ENCODE results near the gene PTPRN2.

Gene PTPRN2

GRCh38 chr7:157640144-157640543 is 947.5 kb downstream of the PTPRN2 start:
- no peak for DNase-seq (ENCODE audit: low spot score)

GRCh38 chr7:157638563-157638962 is 949.1 kb downstream of the PTPRN2 start:
- DNase-seq (ENCODE audit: low spot score), result no peak

- DNase-seq (ENCODE audit: low spot score), result no peak
Observed at GRCh38 chr7:157637216-157637949, 950.2 kb downstream of the PTPRN2 start.

GRCh38 chr7:157635669-157636068 is 952.0 kb downstream of the PTPRN2 start:
- no peak for DNase-seq (ENCODE audit: low spot score)

GRCh38 chr7:157635148-157635500 is 952.5 kb downstream of the PTPRN2 start:
- DNase-seq (ENCODE audit: low spot score), result no peak

GRCh38 chr7:157634401-157635147 is 953.0 kb downstream of the PTPRN2 start:
- no peak for DNase-seq (ENCODE audit: low spot score)

GRCh38 chr7:157633465-157634185 is 954.0 kb downstream of the PTPRN2 start:
- DNase-seq (ENCODE audit: low spot score), result no peak

- DNase-seq (ENCODE audit: low spot score), result no peak
Observed at GRCh38 chr7:157630301-157630853, 957.2 kb downstream of the PTPRN2 start.

- no peak for DNase-seq (ENCODE audit: low spot score)
Observed at GRCh38 chr7:157628456-157628855, 959.2 kb downstream of the PTPRN2 start.

GRCh38 chr7:157627646-157628045 is 960.0 kb downstream of the PTPRN2 start:
- DNase-seq (ENCODE audit: low spot score), result no peak

GRCh38 chr7:157627033-157627432 is 960.6 kb downstream of the PTPRN2 start:
- no peak for DNase-seq (ENCODE audit: low spot score)

- no peak for DNase-seq (ENCODE audit: low spot score)
Observed at GRCh38 chr7:157625973-157626742, 961.5 kb downstream of the PTPRN2 start.

- no peak for DNase-seq (ENCODE audit: low spot score)
Observed at GRCh38 chr7:157623556-157623955, 964.1 kb downstream of the PTPRN2 start.

- no peak for DNase-seq (ENCODE audit: low spot score)
Observed at GRCh38 chr7:157622408-157623205, 965.0 kb downstream of the PTPRN2 start.

GRCh38 chr7:157622000-157622399 is 965.6 kb downstream of the PTPRN2 start:
- DNase-seq (ENCODE audit: low spot score), result no peak

- no peak for DNase-seq (ENCODE audit: low spot score)
Observed at GRCh38 chr7:157621131-157621681, 966.4 kb downstream of the PTPRN2 start.

GRCh38 chr7:157620616-157621015 is 967.0 kb downstream of the PTPRN2 start:
- DNase-seq (ENCODE audit: low spot score), result no peak

- no peak for DNase-seq (ENCODE audit: low spot score)
Observed at GRCh38 chr7:157619753-157620525, 967.7 kb downstream of the PTPRN2 start.

GRCh38 chr7:157618823-157619606 is 968.6 kb downstream of the PTPRN2 start:
- DNase-seq (ENCODE audit: low spot score), result no peak
